Testis (tissue), 2 donors: ENCODE measurements around the gene EPHA6.

Source experiments
- CTCF ChIP-seq, 3 experiments: fragments of 450-650 bp in 2 of 3; fragments of 200-600 bp in 1 of 3; sonication (generic) in 1 of 3; IDR thresholded peaks; one replicate each; pipeline ENCODE4 v1.5.1; 2016 to 2019; ENCODE audit warnings: antibody characterized with exemption in 3 of 3, mild to moderate bottlenecking in 2 of 3, moderate library complexity in 1 of 3
- POLR2A ChIP-seq: fragments of 450-650 bp; IDR thresholded peaks from one replicate; pipeline ENCODE4 v1.6.1; 2017; ENCODE audit warnings: antibody characterized with exemption, mild to moderate bottlenecking, moderate library complexity

- TF ChIP-seq CTCF (IDR thresholded peaks at IDR 0.05) (no peak), POLR2A (no peak)
Measured at GRCh38 chr3:97230486-97230885, 416.1 kb downstream of the EPHA6 start.
